GM18520 (cell line): Measurements from ENCODE around the gene CYP2D6.
"Not testable (repeated sequence)": the region's sequence is repeated elsewhere in the genome, so short reads cannot be mapped to it uniquely, and the experiment has no call there.

Experiments
- ATAC-seq: cut with Tn5 transposase; IDR thresholded peaks from one replicate; pipeline ENCODE4 v1.9.1; 2021; ENCODE audit not compliant: unreplicated experiment

Gene CYP2D6

DNA sequence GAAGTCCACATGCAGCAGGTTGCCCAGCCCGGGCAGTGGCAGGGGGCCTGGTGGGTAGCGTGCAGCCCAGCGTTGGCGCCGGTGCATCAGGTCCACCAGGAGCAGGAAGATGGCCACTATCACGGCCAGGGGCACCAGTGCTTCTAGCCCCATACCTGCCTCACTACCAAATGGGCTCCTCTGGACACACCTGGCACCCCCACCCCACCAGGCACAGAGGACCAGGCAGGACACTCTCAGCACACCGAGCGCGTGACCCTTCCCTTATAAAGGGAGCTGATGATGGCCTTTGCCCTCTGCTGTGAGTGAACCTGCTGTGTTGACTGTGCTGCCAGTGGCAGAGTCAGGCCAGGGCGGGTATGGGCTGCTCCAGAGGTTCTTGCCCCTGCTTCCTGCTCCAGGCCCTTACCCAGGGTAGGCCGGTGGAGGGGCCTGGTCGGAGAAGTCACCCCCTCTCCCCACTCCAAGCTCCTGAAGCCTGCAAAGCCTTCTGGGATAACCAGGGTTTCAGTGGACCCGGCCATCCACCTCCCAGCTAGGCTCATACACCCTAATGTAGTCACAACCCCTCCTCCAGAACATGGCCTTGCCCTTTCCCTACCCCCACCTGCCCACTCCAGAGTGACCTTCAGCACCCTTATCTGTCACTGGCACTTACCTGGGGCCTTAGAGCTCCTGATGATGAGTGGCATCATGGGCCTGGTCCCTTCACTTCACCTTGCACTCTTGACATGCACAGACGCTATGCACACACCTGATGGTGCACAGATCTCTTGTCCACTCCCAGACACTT, at the start of gene CYP2D6:
TSS of gene CYP2D6 (minus strand) at position 172 of the 793 bp plus-strand sequence. CDS start at position 153, 19 bp downstream.
- not testable (repeated sequence) for ATAC-seq

DNA sequence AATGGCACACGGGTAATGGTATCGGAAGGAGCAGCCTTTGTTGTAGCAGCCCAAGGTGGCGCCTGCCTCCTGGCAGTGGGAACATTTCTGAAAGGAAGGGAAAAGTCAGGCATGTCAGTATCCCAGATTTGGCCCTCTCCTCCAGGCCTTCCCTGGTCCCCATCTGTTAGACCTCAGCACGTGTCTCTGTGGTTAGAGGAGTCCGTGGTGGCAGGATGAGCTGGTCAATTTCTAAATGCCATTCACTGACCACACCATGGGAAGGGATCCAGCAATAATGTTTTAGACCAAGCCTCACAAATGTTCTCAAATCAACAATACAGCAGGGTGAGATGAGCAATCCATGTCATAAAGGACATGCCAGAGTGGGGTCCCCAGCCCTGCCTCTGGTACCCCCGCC, 49.0 kb upstream of the CYP2D6 start:
- ATAC-seq = no peak

DNA sequence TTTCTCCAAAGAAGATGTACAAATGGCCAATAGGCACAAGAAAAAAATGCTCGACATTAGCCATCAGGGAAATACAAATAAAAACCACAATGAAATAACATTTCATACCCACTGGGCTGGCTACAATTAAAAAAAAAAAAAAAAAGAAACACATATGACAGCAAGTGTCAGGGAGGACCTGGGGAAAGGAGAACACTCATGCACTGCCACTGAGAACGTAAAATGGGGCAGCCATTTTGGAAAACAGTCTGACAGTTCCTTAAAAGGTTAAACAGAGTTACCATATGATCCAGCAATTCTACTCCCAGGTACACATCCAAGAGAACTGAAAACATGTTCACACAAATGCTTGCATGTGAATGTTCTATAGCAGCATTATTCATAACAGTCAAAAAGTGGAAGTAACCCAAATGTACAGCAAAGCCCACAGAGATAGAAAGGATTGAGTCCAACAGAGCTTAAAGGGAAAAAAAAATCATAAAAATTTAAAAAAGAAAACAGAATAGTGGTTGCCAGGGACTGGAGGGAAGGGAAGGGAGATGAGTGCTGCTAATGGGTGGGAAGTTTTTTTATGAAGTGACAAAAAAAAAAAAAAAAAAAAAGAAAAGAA, 48.4 kb upstream of the CYP2D6 start:
- no peak for ATAC-seq

DNA sequence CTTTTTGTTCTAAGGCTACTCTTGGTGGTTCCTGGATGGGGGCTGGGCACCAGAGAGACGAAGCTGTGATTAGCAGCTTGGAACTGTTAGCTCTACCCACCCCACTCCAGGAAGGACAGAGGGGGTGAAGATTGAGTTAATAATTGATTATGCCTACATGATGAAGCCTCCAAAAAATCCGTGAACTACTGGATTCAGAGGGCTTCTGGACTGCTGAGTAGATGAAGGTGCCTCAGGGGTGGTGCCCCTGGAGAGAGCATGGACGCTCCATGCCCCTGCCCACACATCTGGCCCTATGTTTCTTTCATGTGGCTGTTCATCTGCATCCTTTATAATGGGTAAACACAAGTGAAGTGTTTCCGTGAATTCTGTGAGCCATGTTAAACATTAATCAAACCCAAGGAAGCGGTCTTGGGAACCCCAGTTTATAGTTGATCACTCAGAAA, 47.3 kb upstream of the CYP2D6 start:
- ATAC-seq = no peak

DNA sequence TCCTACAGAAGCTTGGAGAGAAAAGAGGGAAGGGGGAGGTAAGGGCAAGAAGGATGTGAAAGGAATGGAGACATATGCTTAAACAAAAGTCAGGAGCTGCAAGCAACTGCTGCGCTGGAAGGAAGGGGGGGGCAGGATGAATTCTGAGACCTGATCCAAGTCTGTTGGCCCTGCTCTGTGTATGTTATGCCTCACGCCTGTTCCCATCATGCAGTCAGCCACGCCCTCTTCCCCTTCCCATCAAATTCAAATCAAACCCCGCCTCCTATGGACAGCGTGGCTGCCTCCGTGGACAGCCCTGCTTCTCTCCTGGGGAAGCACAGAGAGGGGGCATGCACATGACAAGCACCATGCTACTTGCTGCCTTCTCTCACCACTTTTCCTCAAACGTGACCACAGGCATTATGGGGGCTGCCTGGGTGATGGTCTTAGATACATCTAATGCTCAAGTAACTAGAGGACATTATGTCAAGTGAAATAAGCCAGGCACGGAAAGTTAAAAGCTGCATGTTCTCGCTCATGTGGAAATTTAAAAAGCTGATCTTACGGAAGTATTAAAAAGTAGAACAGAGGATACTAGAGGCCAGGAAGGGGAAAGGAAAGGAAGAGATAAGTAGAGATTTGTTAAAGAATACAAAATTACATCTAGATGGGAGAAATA, 45.8 kb upstream of the CYP2D6 start:
- ATAC-seq = no peak

DNA sequence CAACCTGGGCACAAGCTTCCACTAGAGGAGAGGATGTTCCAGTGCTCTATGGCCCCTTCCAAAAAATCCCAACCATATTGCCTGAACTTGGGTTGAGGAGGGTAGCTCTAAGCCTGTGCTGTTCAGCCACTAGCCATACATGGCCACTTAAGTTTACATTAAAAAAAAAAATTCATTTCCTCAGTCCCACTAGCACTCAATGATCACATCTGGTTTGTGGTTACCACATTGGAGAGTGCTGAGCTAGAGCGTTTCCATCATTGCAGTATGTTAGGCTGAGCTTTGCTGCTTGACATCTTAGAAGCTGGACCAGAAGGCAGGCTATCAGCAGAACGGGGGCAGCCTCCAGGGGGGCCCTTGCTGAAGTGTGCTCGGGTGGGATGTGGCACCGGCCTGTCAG, 43.5 kb upstream of the CYP2D6 start:
- no peak for ATAC-seq

DNA sequence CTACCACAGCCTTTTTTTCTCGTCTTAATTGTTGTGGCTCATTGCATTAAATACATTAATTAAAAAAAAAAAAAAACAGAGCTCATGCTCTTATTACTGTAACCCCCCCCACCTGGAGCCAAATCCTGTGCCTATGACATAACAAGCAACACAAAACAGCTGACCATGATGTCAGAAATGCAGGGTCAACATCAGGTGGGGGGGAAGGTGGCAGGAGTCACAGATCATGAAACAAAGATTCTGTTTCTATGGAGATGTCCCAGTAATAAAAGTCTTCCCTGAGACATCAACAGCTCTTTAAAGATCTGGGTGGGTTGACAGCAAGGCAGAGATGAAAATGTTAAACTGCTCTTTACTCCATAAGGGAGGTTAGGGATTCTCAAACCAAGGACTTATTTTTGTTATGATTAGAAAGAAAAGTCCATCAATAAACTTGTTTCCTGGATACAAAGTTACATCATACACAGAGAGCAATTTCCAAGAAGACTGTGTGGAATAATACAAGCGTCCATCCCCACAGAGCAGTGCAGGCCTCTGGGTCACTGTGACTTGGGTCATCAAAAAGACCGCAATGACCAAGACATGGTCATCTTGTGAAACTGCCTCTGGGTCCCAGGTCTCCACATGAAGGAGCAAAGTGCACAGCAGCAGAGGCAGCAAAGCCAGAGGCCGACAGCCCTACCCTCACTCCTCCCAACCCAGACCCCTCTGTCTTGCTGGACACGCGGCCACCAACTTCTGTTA, 42.7 kb upstream of the CYP2D6 start:
- no peak for ATAC-seq

DNA sequence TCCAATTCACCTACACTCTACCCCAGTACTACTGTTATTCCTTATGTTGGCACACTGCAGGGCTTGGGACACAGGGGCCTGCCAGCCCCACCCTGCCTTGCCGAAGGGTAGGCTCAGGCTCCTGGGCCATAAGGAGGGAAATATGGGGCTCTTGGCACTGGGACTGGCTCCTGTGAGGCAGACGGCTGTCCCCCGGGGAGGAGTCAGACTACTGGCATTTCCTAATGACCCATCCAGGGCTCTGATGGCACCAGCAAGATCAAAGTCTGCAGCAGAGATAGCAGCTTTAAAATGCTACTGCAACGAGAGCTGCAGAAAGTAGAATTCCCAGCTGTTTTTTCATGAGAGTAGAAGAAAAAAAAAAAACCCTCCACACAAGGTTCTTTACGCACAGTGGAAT, 42.2 kb upstream of the CYP2D6 start:
- no peak for ATAC-seq

DNA sequence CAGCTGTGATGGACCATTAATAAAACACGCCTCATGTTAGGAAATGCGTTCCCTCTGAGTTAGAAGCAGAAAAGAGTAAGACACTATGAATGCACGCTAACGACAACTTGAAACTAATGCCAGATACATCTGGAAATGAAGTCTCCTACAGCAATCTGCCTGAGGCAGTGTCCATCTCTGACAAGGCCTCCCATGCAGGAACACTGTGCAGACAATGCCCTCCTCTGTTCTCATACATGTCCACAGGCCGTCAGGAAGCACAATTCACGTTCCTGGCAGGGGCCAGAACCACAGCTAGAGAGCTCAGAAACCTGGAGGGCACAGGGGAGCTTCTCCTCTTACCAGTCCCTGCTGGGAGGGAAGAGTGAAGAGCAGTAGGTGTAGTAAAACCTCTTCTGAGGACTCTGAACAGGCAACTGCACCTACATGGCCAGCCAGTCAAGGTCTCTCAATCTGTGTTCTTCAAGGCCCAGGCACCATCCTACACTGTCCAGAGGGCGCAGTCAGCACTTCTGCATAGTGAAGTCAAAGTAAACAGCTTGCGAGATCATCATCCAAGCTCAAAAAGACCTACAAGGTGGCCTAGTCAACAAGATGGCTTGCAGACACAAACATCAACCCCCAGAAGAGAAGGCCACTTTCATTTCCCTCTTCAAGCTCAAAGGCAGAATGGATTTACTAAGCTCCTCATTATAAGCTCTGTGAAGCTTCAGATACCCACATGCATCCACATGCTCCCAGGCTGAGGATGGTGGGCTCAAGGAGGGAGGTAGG, 41.5 kb upstream of the CYP2D6 start:
- ATAC-seq = no peak

DNA sequence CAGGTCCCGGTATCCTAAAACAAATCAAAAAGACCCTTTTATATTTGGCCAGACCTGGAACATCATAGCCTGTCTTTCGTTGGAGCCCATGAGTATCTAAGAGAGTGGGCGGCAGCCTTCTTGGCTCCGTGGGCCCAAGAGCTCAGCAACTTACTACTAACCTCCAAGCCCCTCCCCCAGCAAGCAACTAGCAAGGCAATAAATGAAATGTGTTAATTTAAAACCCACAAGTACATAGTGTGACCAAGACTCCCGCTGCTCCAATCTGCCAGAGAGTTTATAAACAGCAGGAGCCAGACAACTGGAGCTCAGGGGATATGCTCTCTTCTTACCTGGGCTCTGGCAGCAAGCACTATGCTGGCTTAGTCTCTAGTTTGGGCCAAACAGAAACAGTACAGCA, 40.8 kb upstream of the CYP2D6 start:
- ATAC-seq = no peak

DNA sequence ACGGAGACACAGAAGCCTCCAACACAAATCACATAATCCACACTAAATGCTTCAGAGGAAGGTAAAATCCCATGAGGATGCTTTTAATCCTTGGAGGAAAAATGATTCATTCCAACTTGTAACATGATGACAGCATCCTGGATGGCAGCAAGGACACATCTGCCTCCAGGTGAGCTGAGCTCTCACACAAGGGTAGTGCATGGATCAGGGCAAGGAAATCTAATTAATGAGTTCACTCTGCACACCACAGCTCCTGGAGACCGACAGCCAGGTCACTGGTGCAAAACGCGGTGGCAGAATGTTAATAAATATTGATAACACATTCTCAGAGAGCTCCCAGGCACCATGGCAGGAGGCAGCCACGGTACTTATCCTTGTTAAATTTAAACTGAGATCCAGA, 40.3 kb upstream of the CYP2D6 start:
- no peak for ATAC-seq

DNA sequence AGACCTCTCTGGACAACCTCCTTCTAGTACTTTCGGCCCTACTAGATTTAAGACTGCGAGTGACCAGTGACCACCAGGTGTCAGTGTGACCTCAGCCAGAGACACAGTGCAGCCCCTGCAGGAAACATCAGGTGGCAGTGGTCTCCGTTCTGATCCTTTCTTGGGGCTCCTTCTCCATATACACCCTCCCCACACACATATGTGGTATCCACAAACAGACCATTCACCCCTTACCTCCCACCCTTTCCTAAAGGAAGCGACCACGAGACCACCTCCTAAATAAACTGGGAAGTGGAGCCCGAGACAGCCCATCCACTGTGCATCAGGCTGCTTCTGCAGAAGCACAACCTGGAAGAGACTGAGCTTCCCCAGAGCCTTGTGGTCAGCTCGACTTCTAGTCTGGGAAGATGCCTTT, 38.5 kb upstream of the CYP2D6 start:
- ATAC-seq = no peak

DNA sequence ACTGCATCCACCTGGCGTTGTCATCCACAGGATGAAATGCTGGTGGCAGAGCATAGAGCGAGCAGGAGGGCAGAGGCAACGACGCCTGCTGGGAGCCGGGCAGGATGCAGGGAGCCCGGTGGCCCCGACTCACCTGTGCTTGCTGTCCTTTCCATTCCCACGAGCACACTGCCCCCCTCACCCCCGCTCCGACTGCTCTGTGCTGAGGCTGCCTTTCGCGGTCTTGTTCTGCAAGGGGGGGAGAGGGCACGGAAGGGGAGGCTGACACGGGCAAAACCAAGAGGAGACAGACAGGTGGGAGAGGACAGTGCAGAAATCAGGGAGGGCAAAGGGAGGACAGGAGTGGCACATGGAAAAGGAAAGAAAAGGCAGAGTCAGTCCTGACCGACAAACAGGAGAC, 37.9 kb upstream of the CYP2D6 start:
- no peak for ATAC-seq

DNA sequence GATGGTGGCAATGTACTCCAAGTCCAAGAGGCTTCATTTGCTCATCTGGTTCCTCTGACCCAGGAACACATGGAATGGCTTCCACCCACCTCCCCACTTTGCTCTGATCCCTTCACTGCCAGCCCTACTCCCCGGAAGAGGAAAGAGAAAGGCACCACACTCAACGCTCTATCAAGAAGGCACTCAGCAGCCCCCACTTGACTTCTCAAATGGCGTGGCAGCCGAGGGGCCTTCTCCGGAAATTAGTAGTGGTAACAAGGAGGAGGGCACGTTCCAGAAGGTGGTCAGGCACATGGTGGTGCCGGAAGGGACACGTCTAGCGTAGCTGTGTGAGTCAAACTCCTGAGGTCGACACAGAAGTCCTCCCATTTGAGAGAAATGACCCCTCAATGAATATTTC, 36.5 kb upstream of the CYP2D6 start:
- ATAC-seq = no peak

DNA sequence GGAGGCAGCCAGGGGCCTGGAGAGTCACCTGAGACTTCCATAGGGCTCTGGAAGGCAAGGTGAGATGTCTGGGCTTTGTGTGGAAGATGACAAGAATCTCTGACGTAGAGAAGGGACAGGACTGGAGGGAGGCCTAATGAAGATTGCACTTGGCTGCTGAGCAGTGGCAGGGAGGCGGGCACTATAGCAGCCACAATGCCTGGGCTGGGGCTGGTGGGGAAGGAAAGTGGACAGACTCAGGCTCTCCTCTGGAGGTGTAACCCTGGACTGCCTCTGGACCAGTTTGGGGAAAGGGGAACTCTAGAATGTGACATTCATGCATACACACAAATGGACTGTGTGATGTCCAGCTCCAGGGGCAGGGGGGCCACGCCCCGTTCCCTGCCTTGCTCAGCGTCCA, 34.3 kb upstream of the CYP2D6 start:
- no peak for ATAC-seq

DNA sequence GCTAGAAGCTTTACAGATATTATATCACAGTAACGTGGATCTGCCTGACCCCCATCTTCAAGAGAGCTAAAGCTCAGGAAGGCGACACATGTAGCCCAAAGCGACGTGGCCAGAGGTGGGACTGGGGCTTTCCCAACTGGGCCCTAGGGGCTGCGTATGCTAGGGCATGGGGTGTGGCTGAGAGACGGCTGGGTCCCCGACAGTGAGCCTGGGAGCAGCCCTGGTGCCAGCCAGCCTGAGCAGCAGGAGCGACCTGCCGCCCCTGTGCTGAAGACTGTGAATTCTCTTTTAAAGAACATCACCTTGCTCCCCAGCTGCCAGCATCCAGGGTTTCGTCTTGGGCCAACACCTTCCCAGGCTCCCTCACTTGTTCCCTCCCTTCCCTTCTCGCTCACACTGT, 32.9 kb upstream of the CYP2D6 start:
- ATAC-seq = no peak

DNA sequence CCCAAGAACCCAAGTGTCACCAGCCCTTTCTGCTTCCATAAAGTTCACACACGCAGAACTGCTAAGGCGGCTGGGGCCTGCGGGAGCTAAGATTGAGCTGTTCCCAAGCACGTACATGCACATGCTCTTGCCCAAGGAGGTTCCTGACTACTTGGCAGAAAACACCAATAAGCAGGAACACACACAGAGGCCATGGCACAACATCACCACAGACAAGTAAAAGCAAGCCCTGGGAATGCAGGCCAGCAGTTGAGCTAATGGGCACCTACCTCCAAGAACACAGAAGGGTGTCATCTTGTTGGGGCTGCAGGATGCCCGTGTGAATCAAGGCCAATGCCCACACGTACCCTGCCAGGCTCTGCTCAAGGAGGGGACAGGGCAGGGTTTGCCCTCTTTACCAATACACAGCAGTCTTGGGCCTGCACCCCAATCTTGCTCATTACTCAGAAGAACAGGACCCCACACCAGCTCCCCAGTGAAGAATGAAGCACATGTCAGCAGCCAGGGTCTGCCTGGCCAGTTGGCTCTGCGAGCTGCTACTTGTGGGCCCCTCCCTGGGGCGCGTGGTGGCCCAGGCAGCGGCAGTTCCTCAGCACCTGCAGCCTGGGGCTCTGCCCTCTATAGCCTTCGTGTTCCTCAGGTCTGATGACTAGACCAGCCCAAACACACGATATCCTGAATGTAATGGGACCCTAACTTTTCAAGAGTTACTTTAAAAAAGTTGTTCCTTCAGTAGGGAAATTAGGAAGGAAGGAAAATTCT, 32.3 kb upstream of the CYP2D6 start:
- ATAC-seq = no peak

DNA sequence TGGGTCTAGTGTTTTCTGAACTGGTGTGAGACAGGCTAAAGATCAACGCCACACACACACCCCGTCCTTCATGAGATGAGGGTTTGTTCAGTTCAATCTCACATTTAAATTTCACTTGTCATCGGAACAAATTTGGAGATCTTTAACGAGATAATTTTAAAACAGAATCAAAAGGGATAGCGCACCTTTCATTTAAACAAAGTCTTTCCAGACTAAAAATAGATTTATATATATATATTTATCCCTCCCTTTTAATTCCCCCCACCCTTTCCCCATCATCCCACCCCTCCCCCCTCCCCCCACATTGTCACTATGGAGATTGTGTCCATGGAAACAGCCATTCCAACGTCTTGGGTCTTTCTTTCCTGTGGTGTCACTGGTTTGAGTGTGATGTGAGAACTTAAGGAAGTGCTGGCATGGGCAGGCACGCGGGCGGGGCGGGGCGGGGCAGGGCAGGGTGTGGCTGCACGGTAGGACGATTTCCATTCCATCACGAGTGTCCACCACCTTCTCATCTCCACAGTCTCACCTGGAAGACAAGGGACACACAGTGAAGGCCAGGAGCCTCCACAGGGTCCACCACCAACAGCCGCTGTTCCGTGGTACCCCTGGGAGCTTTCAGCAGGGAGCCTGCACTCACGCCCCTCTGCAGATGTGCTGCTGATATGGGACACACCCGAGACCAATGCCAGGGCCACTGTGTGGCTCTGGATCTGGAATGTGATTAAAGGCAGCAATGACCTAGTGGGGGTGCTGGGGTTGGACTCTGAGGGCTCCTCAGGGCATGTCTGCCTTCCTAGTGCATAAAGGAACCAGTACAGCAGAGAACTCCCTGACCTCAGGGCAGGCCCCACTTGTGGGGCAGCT, 30.5 kb upstream of the CYP2D6 start:
- ATAC-seq = no peak

DNA sequence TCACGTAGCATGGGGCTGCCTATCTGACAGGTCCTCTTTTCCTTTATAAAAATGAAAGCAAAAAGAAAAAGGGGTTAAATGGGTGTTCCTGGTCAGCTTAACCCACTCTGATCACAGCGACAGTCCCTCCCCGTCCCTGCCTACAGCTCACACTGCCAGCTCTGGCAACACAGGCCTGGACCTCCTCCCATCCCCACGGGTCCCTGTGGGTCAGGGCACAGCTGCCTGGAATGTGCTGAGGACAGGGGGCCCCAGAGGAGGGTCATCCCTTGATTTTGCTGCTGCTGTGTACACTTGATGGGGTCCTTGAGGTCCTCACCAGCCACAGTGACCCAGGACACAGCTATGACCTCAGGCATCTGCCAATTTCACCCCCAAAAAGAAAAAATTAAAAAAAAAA, 29.6 kb upstream of the CYP2D6 start:
- ATAC-seq = no peak
